Transverse colon (tissue), 4 donors: Measurements from ENCODE around the gene TSACC.

Source experiments
- POLR2A ChIP-seq: fragments of 450-650 bp; IDR thresholded peaks from one replicate; pipeline ENCODE4 v1.6.1; 2016; ENCODE audit warnings: antibody characterized with exemption, mild to moderate bottlenecking, moderate library complexity
- POLR2AphosphoS5 ChIP-seq, 3 donors: sonication (generic); formaldehyde crosslinking; IDR thresholded peaks; one replicate each; pipeline ENCODE4 v1.6.1; 2016; ENCODE audit warnings: antibody characterized with exemption in 3 of 3
- TF ChIP-seq, protein P1 (sequence below), 5 experiments: fragments of 200-600 bp in 3 of 5; fragments of 450-650 bp in 2 of 5; sonication (generic) in 3 of 5; IDR thresholded peaks; 1 replicate in 2 of 5; 2 replicates in 3 of 5; pipeline ENCODE4 v1.5.1; 2016 to 2017; ENCODE audit warnings: antibody characterized with exemption in 5 of 5, inconsistent platforms in 3 of 5, mild to moderate bottlenecking in 2 of 5, moderate library complexity in 1 of 5

DNA sequence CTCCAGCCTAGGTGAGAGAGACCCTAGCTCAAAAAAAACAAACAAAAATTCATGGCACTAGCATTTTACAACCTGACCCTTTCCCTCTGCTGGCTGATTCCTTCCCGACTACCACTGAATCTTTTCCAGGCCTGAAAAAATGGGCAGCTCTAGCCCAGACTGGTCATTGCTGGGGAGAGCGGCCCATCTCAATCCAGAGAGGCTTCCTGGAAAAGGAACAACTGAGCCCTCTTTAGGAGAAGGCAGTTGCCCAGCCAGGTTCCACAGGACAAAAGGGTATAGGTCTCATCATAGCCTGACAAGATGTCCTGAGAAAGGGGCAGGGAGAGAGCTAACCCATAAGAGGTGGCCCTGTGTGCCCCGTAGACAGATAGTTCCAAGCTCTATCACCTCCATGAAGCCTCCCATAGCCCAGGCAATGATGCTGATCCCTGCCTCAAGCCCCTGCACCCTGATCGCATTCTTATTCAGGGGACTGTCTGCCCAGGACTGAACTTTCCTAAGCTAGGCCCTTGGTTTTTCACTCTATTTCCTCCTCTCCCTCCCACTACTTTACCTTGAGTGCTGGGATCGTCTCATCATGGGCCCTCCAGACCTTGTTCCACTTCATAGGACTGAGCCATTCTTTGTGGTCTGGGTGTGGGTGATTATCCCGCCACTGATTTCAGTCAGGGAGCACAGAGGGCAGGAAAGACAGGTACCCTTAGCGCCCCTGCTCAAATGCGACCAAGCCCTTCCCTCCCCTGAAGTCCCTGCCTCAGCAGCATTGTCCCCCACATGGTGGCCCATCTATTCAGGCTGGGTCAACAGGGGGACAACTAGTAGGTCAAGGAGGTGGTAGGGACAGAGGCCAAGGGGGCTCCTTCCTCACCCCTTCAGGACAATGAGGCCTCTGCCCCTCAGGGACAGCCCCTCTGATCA lies 48.9 kb downstream of the TSACC start:
- TF ChIP-seq, protein P1, sequence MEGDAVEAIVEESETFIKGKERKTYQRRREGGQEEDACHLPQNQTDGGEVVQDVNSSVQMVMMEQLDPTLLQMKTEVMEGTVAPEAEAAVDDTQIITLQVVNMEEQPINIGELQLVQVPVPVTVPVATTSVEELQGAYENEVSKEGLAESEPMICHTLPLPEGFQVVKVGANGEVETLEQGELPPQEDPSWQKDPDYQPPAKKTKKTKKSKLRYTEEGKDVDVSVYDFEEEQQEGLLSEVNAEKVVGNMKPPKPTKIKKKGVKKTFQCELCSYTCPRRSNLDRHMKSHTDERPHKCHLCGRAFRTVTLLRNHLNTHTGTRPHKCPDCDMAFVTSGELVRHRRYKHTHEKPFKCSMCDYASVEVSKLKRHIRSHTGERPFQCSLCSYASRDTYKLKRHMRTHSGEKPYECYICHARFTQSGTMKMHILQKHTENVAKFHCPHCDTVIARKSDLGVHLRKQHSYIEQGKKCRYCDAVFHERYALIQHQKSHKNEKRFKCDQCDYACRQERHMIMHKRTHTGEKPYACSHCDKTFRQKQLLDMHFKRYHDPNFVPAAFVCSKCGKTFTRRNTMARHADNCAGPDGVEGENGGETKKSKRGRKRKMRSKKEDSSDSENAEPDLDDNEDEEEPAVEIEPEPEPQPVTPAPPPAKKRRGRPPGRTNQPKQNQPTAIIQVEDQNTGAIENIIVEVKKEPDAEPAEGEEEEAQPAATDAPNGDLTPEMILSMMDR (IDR thresholded peaks at IDR 0.05): no peak
- TF ChIP-seq POLR2AphosphoS5 (IDR thresholded peaks at IDR 0.05): no peak
- TF ChIP-seq POLR2A: no peak
